Fibroblast of lung (primary cell): ENCODE data around the gene POU3F3. TPM values are rescaled to one million over a fixed set of nuclear protein-coding genes. Genes with fewer than 3 reads are reported as not detected.
A peak's percentile ranks its signal among the peaks of the same experiment; 100 is the strongest.

ENCODE experiments used
- DNase-seq, 2 donors: peaks; one replicate each; pipeline versions ENCODE4 v3.0.0 to v3.0.0-alpha.2; 2010; ENCODE audit warnings: low read depth in 2 of 2
- H2AFZ ChIP-seq: 2 replicates; pipeline ENCODE4 v1.5.1; 2012; ENCODE audit warnings: low read length, control low read depth, inconsistent platforms
- H3K27ac ChIP-seq: 2 replicates; pipeline ENCODE4 v1.5.1; 2011; ENCODE audit warnings: low read length, control low read depth; ENCODE audit not compliant: insufficient read depth
- H3K27me3 ChIP-seq: 2 replicates; pipeline ENCODE4 v1.5.1; 2011; ENCODE audit warnings: mild to moderate bottlenecking, low read length; ENCODE audit not compliant: control insufficient read depth, insufficient read depth
- H3K36me3 ChIP-seq: 2 replicates; pipeline ENCODE4 v1.5.1; 2011; ENCODE audit warnings: low read length; ENCODE audit not compliant: control insufficient read depth, insufficient read depth
- H3K4me1 ChIP-seq: 2 replicates; pipeline ENCODE4 v1.5.1; 2011; ENCODE audit warnings: low read length; ENCODE audit not compliant: control insufficient read depth, insufficient read depth; ENCODE audit errors: extremely low read depth
- H3K4me2 ChIP-seq: 2 replicates; pipeline ENCODE4 v1.5.1; 2011; ENCODE audit warnings: low read length, control low read depth; ENCODE audit not compliant: insufficient read depth; ENCODE audit errors: extremely low read depth
- H3K4me3 ChIP-seq, 4 experiments: fragments of 200-600 bp in 1 of 4; sonication (generic) in 1 of 4; replicated peaks in 1 of 4; 2 replicates each; pipeline ENCODE4 v1.5.1; 2011 to 2016; ENCODE audit warnings: low read length in 4 of 4, low read depth in 3 of 4, mild to moderate bottlenecking in 3 of 4, control low read depth in 2 of 4, inconsistent platforms in 1 of 4, mixed read lengths in 1 of 4; ENCODE audit not compliant: insufficient read depth in 1 of 4; ENCODE audit errors: control extremely low read depth in 1 of 4
- H3K79me2 ChIP-seq: 2 replicates; pipeline ENCODE4 v1.5.1; 2012; ENCODE audit warnings: mild to moderate bottlenecking, low read length, inconsistent platforms; ENCODE audit not compliant: control insufficient read depth, insufficient read depth
- H3K9ac ChIP-seq: 2 replicates; pipeline ENCODE4 v1.5.1; 2011; ENCODE audit warnings: mild to moderate bottlenecking, low read length, control low read depth; ENCODE audit not compliant: insufficient read depth
- H3K9me3 ChIP-seq: 2 replicates; pipeline ENCODE4 v1.5.1; 2012; ENCODE audit warnings: low read depth, low read length; ENCODE audit not compliant: control insufficient read depth, insufficient read depth
- H4K20me1 ChIP-seq: 2 replicates; pipeline ENCODE4 v1.5.1; 2011; ENCODE audit warnings: low read length; ENCODE audit not compliant: control insufficient read depth, insufficient read depth; ENCODE audit errors: extremely low read depth
- CTCF ChIP-seq, 2 donors: IDR thresholded peaks in 1 of 2; conservative IDR thresholded peaks in 1 of 2; 1 replicate in 1 of 2; 2 replicates in 1 of 2; pipeline ENCODE4 v1.5.1; 2011 to 2012; ENCODE audit warnings: low read length in 2 of 2, control low read depth in 1 of 2, inconsistent platforms in 1 of 2, low read depth in 1 of 2, mild to moderate bottlenecking in 1 of 2
- EZH2 ChIP-seq: IDR thresholded peaks from 2 replicates; pipeline ENCODE4 v1.5.1; 2012; ENCODE audit warnings: low read length, control low read depth, mild to moderate bottlenecking; ENCODE audit errors: missing control alignments
- polyA plus RNA-seq, 2 donors: library from polyadenylated mRNA; depleted of rRNA in 1 of 2; stranded (reverse) in 1 of 2; unstranded in 1 of 2; fragments of >200 nt; gene quantifications; 2 replicates each; pipeline ENCODE4 v1.2.1, GENCODE V29; 2011 to 2012; ENCODE audit warnings: missing spikeins in 1 of 2
- total RNA-seq: library from RNA; depleted of rRNA; stranded (reverse); fragments of >200 nt; gene quantifications from 2 replicates; pipeline ENCODE4 v1.2.1, GENCODE V29; 2014

Gene POU3F3
- total and polyA plus RNA-seq, 2 donors (not counting 1 experiment from before 2014, with no cell fraction given) = 0.01 TPM; not detected in 1

DNA sequence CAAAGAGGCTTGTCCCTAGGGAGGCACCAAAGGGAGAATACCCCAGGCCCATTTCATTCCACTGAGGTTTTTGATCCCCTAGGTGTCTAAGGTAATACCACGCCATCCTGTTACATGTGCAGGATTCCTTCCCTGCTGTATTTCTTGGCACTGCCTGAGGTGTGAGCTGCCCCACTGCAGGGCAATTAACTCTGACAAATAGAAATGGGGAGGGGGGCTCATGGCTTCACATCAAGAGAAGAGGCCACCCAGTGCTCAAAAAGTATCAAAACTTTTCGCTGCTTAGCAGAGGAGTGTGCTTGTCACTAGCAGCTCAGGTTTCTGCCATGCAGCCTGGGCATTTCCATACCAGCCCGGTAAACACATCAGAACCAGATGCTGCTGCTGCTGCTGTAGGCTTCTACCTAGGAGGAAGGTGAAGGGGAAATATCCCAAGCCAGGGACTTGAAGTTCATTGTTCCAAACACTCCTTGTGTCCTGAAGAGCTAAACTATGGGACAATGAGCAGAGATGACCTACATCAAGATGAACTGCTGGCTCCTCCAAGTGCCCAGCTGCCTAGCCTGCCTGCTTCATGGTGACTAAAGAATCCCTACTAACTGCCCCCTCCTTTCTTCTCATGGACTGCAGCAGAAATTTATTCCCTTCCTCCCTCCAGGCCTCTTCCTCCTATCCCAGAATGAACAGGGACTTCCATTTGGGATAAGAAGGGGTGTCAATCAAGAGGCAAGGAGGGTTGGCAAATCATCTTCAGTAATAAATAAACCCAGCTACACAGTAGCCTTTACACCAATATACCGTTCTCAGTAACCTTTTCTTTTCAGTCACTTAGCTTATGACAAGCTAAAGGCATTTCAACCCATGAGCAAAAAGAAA is 16.4 kb downstream of the POU3F3 start:
- H3K4me1 ChIP-seq = no peaks in the 10 kb centered on the region
- no peak for DNase-seq
- no peak overlapping the region for H3K4me2 ChIP-seq
- H4K20me1 ChIP-seq = no peaks in the 10 kb centered on the region
- H3K9me3 ChIP-seq = no peaks in the 10 kb centered on the region
- H3K9ac ChIP-seq = no peak overlapping the region
- no peaks in the 10 kb centered on the region for H3K79me2 ChIP-seq
- H3K27me3 ChIP-seq = peaks cover 33% of the 10 kb centered on the region
- no peaks in the 10 kb centered on the region for H3K36me3 ChIP-seq
- H3K4me3 ChIP-seq = no peak overlapping the region
- TF ChIP-seq CTCF (conservative IDR thresholded peaks at IDR 0.05 in 1 of 2, IDR thresholded peaks at IDR 0.05 in 1 of 2; ENCODE audit: low read depth in 1 of 2, low read length in 2 of 2) (no peak), EZH2 (no peak)
- no peak overlapping the region for H2AFZ ChIP-seq
- no peak overlapping the region for H3K27ac ChIP-seq

GRCh38 chr2:104871649-104871971 is 17.7 kb downstream of the POU3F3 start:
- Histone ChIP-seq H3K9me3 (no peaks in the 10 kb centered on the region), H4K20me1 (no peaks in the 10 kb centered on the region), H3K9ac (no peak overlapping the region), H2AFZ (no peak overlapping the region), H3K27me3 (peaks cover 22% of the 10 kb centered on the region), H3K4me1 (no peaks in the 10 kb centered on the region), H3K79me2 (no peaks in the 10 kb centered on the region), H3K4me2 (no peak overlapping the region), H3K4me3 (no peak overlapping the region), H3K27ac (no peak overlapping the region), H3K36me3 (no peaks in the 10 kb centered on the region)
- TF ChIP-seq CTCF (conservative IDR thresholded peaks at IDR 0.05 in 1 of 2, IDR thresholded peaks at IDR 0.05 in 1 of 2; ENCODE audit: low read depth in 1 of 2, low read length in 2 of 2) (no peak), EZH2 (no peak)
- no peak for DNase-seq

DNA sequence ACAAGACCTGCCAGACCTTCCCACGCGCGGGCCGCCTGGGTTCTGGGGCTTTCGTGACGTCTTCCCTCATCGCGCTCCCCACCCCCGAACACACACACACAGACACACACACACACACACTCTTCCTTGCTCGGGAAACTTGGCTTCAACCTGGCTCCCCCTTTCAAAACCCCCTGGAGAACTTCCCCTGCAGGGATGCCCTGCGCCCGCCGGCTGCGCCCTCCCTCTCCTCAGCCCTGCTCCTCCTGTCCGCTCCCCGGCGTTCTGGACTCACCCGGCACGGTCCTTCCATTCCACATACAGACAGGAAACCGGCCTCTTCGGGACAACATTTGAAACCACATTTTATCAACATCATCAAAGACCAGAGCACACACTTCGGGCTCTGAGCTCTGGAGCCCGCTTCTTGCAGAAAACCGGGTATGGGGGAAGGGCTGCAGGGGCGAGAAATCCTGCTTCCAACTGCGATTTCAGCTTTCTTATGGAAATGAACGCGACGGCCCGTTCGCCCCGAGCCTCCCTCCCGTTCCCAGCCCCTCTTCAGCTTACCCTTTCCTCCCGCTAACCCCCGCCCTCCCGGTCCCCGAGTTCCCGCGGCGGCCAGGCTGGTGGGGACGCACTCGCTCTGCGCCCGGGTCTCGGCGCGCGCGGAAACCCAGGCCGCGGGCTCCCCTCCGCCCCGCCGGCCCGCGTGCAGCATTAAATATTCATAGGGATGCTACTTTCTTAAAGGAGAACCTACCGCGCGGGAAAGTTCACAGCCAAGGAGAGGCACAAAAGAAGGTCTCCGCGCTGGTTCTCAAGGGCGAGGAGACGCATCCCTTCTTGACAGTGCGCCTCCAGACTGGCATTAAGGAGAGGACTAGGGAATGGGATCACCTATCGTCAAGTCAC is 18.3 kb downstream of the POU3F3 start:
- H3K4me2 ChIP-seq = no peak overlapping the region
- H3K27ac ChIP-seq = no peak overlapping the region
- H3K27me3 ChIP-seq = peaks cover 18% of the 10 kb centered on the region
- no peaks in the 10 kb centered on the region for H4K20me1 ChIP-seq
- H3K4me3 ChIP-seq = no peak overlapping the region
- H3K79me2 ChIP-seq = no peaks in the 10 kb centered on the region
- peak in 1 of 2 donors; percentile 50 for DNase-seq
- H3K9ac ChIP-seq = no peak overlapping the region
- no peaks in the 10 kb centered on the region for H3K4me1 ChIP-seq
- no peaks in the 10 kb centered on the region for H3K36me3 ChIP-seq
- no peaks in the 10 kb centered on the region for H3K9me3 ChIP-seq
- TF ChIP-seq EZH2 = peak; percentile 39
- no peak for TF ChIP-seq CTCF (conservative IDR thresholded peaks at IDR 0.05 in 1 of 2, IDR thresholded peaks at IDR 0.05 in 1 of 2; ENCODE audit: low read depth in 1 of 2, low read length in 2 of 2)
- H2AFZ ChIP-seq = no peak overlapping the region
